GM12873 (cell line): ENCODE results near the gene MSX1.

Source experiments
- CTCF ChIP-seq: IDR thresholded peaks from 2 replicates; pipeline ENCODE4 v1.5.1; 2012; ENCODE audit warnings: low read depth, mild to moderate bottlenecking, moderate library complexity, low read length, control low read depth; ENCODE audit not compliant: insufficient read depth; ENCODE audit errors: missing control alignments

The MSX1 gene

GRCh38 chr4:4865705-4866123 lies 6.2 kb downstream of the MSX1 start:
- no peak for TF ChIP-seq CTCF

GRCh38 chr4:4866124-4866865 lies 6.8 kb downstream of the MSX1 start:
- TF ChIP-seq CTCF: no peak

- TF ChIP-seq CTCF: no peak
Measured at GRCh38 chr4:4866866-4867374, 7.5 kb downstream of the MSX1 start.

- no peak for TF ChIP-seq CTCF
Measured at GRCh38 chr4:4867375-4868039, 8.0 kb downstream of the MSX1 start.

GRCh38 chr4:4868040-4868757 lies 8.7 kb downstream of the MSX1 start:
- no peak for TF ChIP-seq CTCF

- no peak for TF ChIP-seq CTCF
Measured at GRCh38 chr4:4868758-4869723, 9.6 kb downstream of the MSX1 start.
